CD14-positive monocyte (primary cell): ENCODE results near the gene GNAT1. TPM values are rescaled to one million over a fixed set of nuclear protein-coding genes. Genes with fewer than 3 reads are reported as not detected.
"Not testable (repeated sequence)": the region's sequence is repeated elsewhere in the genome, so short reads cannot be mapped to it uniquely, and the experiment has no call there.

Experiments
- DNase-seq, 3 donors: peaks; one replicate each; pipeline ENCODE4 v3.0.0-alpha.2; 2011 to 2022
- H2AFZ ChIP-seq: 2 replicates; pipeline ENCODE4 v1.6.0; 2012; ENCODE audit warnings: mild to moderate bottlenecking, low read depth, low read length, inconsistent platforms; ENCODE audit not compliant: insufficient read depth, poor library complexity, severe bottlenecking
- H3K27ac ChIP-seq, 2 donors: 1 replicate in 1 of 2; 2 replicates in 1 of 2; pipeline ENCODE4 v1.5.1; 2012 to 2013; ENCODE audit warnings: low read length in 2 of 2, control low read depth in 1 of 2, inconsistent platforms in 1 of 2, low read depth in 1 of 2, mild to moderate bottlenecking in 1 of 2
- H3K27me3 ChIP-seq, 2 donors: one replicate each; pipeline versions ENCODE4 v1.6.0 to v1.6.1; 2011 to 2013; ENCODE audit warnings: low read length in 2 of 2; ENCODE audit not compliant: control insufficient read depth in 2 of 2, insufficient read depth in 2 of 2
- H3K36me3 ChIP-seq, 2 donors: replicated peaks in 1 of 2; 1 replicate in 1 of 2; 2 replicates in 1 of 2; pipeline versions ENCODE4 v1.5.1 to v1.6.1; 2012 to 2013; ENCODE audit warnings: low read length in 2 of 2, control low read depth in 1 of 2, inconsistent platforms in 1 of 2, mild to moderate bottlenecking in 1 of 2; ENCODE audit not compliant: insufficient read depth in 2 of 2, control insufficient read depth in 1 of 2
- H3K4me1 ChIP-seq, 2 donors: 1 replicate in 1 of 2; 2 replicates in 1 of 2; pipeline versions ENCODE4 v1.5.1 to v1.6.1; 2012 to 2013; ENCODE audit warnings: low read length in 2 of 2, control low read depth in 1 of 2, inconsistent platforms in 1 of 2, mild to moderate bottlenecking in 1 of 2, moderate library complexity in 1 of 2; ENCODE audit not compliant: insufficient read depth in 2 of 2, control insufficient read depth in 1 of 2
- H3K4me2 ChIP-seq: replicated peaks from 2 replicates; pipeline ENCODE3; 2012; ENCODE audit warnings: low read length, moderate library complexity, mild to moderate bottlenecking; ENCODE audit not compliant: poor library complexity, severe bottlenecking; ENCODE audit errors: extremely low read depth
- H3K4me3 ChIP-seq, 3 experiments: fragments of 200-600 bp in 1 of 3; sonication (generic) in 1 of 3; replicated peaks in 1 of 3; 1 replicate in 2 of 3; 2 replicates in 1 of 3; pipeline ENCODE4 v1.5.1; 2011 to 2013; ENCODE audit warnings: low read length in 3 of 3, mild to moderate bottlenecking in 3 of 3, control low read depth in 2 of 3, low read depth in 2 of 3, inconsistent platforms in 1 of 3, moderate library complexity in 1 of 3
- H3K79me2 ChIP-seq: 2 replicates; pipeline ENCODE4 v1.6.0; 2012; ENCODE audit warnings: mild to moderate bottlenecking, control low read depth, inconsistent platforms, low read length, moderate library complexity; ENCODE audit not compliant: insufficient read depth
- H3K9ac ChIP-seq: 2 replicates; pipeline ENCODE4 v1.6.0; 2017; ENCODE audit warnings: low read length, mild to moderate bottlenecking; ENCODE audit not compliant: insufficient read depth, poor library complexity, severe bottlenecking
- H3K9me3 ChIP-seq, 2 donors: replicated peaks in 1 of 2; 1 replicate in 1 of 2; 2 replicates in 1 of 2; pipeline versions ENCODE4 v1.5.1 to v1.6.1; 2012 to 2013; ENCODE audit warnings: low read length in 2 of 2, control low read depth in 1 of 2; ENCODE audit not compliant: control insufficient read depth in 1 of 2, insufficient read depth in 1 of 2
- H4K20me1 ChIP-seq: 2 replicates; pipeline ENCODE4 v1.6.0; 2012; ENCODE audit warnings: mild to moderate bottlenecking, low read length, control low read depth, moderate library complexity; ENCODE audit not compliant: insufficient read depth
- H3K27ac Mint-ChIP-seq, 7 donors: one replicate each; pipeline ENCODE4 v1.8.0; 2020; ENCODE audit warnings: mild to moderate bottlenecking in 7 of 7, mixed read lengths in 7 of 7, moderate library complexity in 6 of 7, inconsistent platforms in 2 of 7
- H3K27me3 Mint-ChIP-seq, 3 donors: one replicate each; pipeline ENCODE4 v1.8.0; 2021 to 2022; ENCODE audit warnings: low read depth in 3 of 3, mild to moderate bottlenecking in 3 of 3, mixed read lengths in 3 of 3, moderate library complexity in 3 of 3, inconsistent platforms in 1 of 3
- H3K36me3 Mint-ChIP-seq, 2 donors: one replicate each; pipeline ENCODE4 v1.8.0; 2020; ENCODE audit warnings: mixed read lengths in 2 of 2, inconsistent platforms in 1 of 2, mild to moderate bottlenecking in 1 of 2
- H3K4me1 Mint-ChIP-seq: one replicate; pipeline ENCODE4 v1.8.0; 2020; ENCODE audit warnings: mild to moderate bottlenecking, mixed read lengths
- H3K4me3 Mint-ChIP-seq, 2 donors: one replicate each; pipeline ENCODE4 v1.8.0; 2020; ENCODE audit warnings: mild to moderate bottlenecking in 2 of 2, mixed read lengths in 2 of 2, moderate library complexity in 1 of 2
- H3K9me3 Mint-ChIP-seq, 7 donors: one replicate each; pipeline ENCODE4 v1.8.0; 2020 to 2022; ENCODE audit warnings: mixed read lengths in 7 of 7, mild to moderate bottlenecking in 6 of 7, moderate library complexity in 6 of 7, inconsistent platforms in 2 of 7
- WGBS: methylation state at CpG from one replicate; pipeline ENCODE4 v1.1.5; 2013; ENCODE audit warnings: missing lambda C conversion rate; ENCODE audit not compliant: insufficient coverage; 5-methylcytosine and 5-hydroxymethylcytosine counted together
- intact Hi-C, 2 donors: fragments of 100-400 bp; cut with micrococcal nuclease; formaldehyde crosslinking; loops; one replicate each; pipeline versions ENCODE4 v1.15.0 to v1.15.1; 2023
- polyA plus RNA-seq, 3 donors: library from polyadenylated mRNA; depleted of rRNA in 1 of 3; unstranded in 2 of 3; stranded (reverse) in 1 of 3; fragments of 300-500 nt in 2 of 3; fragments of >200 nt in 1 of 3; fragmentation: Illumina TruSeq in 2 of 3; gene quantifications; 1 replicate in 2 of 3; 2 replicates in 1 of 3; pipeline ENCODE4 v1.2.3, GENCODE V29; 2012 to 2021
- TF ChIP-seq, protein P1 (sequence below): fragments of 200-600 bp; IDR thresholded peaks from one replicate; pipeline ENCODE4 v1.8.0; 2022; ENCODE audit warnings: antibody characterized with exemption, mild to moderate bottlenecking

The GNAT1 gene
- polyA plus RNA-seq, 3 donors = not detected

DNA sequence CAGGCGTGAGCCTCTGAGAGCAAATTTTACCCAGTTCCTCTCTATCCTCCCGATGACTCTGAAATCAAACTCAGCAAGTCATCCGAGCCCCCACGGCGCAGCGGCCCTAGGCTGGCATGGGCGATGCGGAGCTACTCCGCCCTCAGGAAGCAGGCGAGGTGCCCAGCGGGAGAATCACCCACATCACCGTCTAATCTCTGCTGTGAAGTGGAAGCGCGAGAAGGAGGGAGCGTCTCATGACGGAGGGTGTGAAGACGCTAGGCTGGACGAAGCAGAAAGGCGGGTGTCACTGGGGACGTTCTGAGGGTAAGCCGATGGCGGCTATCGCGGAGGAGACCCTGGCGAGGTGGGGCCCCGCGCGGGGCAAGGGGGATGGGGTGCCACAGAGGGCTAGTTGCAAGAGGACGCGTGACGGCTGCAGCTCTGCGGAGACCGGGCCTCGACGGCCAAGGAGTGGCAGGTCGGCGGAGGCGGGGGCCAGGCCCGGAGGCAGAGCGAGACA lies 35.5 kb downstream of the GNAT1 start:
- peak overlapping the region in 1 of 2 donors; percentile 21 for H3K27ac ChIP-seq
- H3K9ac ChIP-seq = peak overlapping the region; percentile 55
- no peaks in the 10 kb centered on the region for H3K36me3 ChIP-seq
- H3K9me3 ChIP-seq = no peaks in the 10 kb centered on the region
- peak overlapping the region; percentile 31 to 95 (median 42) for H3K4me3 ChIP-seq
- H4K20me1 ChIP-seq = no peaks in the 10 kb centered on the region
- Mint-ChIP-seq H3K4me1 (peaks cover 56% of the 10 kb centered on the region), H3K27me3 (peaks cover 19 to 27% (median 23%) of the 10 kb centered on the region in 3 donors), H3K36me3 (no peaks in the 10 kb centered on the region), H3K9me3 (peaks cover 0 to 2% (median 0%) of the 10 kb centered on the region in 7 donors), H3K4me3 (peak overlapping the region; percentile 84 to 97), H3K27ac (peak overlapping the region; percentile 41 to 92 (median 81))
- H2AFZ ChIP-seq = peak overlapping the region; percentile 96
- WGBS = under 1% methylated on average over 31 of the region's 40 CpGs
- peak; percentile 53 to 65 (median 55) for DNase-seq
- peaks cover 45% of the 10 kb centered on the region for H3K79me2 ChIP-seq
- peaks cover 57 to 60% of the 10 kb centered on the region in 2 donors for H3K4me1 ChIP-seq
- intact Hi-C loops = loop anchor here (1.0 to 10.0 kb wide), 7 partner anchors 19 to 1182 kb away; no protein-coding TSS in a partner anchor
- H3K27me3 ChIP-seq = peaks cover 0 to 8% of the 10 kb centered on the region in 2 donors
- peak overlapping the region; percentile 97 for H3K4me2 ChIP-seq
- TF ChIP-seq, protein P1, sequence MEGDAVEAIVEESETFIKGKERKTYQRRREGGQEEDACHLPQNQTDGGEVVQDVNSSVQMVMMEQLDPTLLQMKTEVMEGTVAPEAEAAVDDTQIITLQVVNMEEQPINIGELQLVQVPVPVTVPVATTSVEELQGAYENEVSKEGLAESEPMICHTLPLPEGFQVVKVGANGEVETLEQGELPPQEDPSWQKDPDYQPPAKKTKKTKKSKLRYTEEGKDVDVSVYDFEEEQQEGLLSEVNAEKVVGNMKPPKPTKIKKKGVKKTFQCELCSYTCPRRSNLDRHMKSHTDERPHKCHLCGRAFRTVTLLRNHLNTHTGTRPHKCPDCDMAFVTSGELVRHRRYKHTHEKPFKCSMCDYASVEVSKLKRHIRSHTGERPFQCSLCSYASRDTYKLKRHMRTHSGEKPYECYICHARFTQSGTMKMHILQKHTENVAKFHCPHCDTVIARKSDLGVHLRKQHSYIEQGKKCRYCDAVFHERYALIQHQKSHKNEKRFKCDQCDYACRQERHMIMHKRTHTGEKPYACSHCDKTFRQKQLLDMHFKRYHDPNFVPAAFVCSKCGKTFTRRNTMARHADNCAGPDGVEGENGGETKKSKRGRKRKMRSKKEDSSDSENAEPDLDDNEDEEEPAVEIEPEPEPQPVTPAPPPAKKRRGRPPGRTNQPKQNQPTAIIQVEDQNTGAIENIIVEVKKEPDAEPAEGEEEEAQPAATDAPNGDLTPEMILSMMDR = no peak

DNA sequence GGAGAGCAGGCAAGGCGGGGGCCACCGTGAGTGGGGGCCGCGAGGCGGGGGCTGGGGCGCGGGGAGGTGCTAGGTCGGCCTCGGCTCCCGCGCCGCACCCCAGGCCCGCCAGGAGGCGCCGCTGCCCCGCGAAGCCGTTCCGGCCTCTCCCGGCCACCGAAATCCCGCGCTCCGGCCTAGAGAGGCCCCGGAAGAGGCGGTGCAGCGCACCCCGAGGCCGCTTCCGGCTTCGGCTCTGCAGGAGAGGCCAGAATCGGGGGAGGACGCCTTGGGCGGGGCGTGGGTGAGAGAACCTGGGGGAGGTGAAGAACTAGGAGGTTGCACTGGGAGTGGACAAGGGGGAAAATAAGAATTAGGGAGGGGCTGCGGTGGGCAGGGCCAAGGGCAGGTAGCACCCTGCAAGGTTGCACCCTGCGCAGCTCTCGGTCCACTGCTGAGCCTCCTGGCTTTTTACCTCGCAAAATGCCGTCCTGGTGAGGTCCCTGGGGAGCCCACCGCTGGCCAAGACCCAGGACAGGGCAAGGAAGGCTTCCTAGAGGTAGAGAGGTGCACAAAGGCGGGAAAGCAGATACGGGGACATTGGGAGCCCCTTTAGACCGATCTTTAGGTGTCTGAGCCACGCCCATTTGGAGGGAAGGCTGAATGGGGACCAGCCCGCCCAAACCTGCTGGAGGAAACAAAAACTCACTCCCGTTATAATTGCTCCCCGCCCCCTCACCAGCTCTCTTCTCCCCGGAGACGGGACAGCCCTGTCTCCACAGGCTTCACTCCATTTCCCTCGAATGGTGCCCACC lies 36.2 kb downstream of the GNAT1 start:
- Histone ChIP-seq H3K4me3 (peak overlapping the region; percentile 73 to 95 (median 89)), H3K4me1 (peaks cover 63 to 67% of the 10 kb centered on the region in 2 donors), H3K9me3 (no peaks in the 10 kb centered on the region), H3K4me2 (peak overlapping the region; percentile 97), H3K27ac (peak overlapping the region; percentile 22 to 79), H3K79me2 (peaks cover 51% of the 10 kb centered on the region), H2AFZ (peak overlapping the region; percentile 96), H3K9ac (peak overlapping the region; percentile 55), H3K27me3 (peaks cover 0 to 8% of the 10 kb centered on the region in 2 donors), H3K36me3 (no peaks in the 10 kb centered on the region), H4K20me1 (no peaks in the 10 kb centered on the region)
- peaks cover 0 to 2% (median 0%) of the 10 kb centered on the region in 7 donors for H3K9me3 Mint-ChIP-seq
- H3K4me3 Mint-ChIP-seq = peak overlapping the region; percentile 88 to 97
- H3K36me3 Mint-ChIP-seq = no peaks in the 10 kb centered on the region
- 1% methylated on average over 46 of the region's 51 CpGs for WGBS
- H3K4me1 Mint-ChIP-seq = peaks cover 60% of the 10 kb centered on the region
- peak overlapping the region; percentile 85 to 90 (median 88) for H3K27ac Mint-ChIP-seq
- intact Hi-C loops = loop anchor here (1.0 to 10.0 kb wide), 5 partner anchors 19 to 1183 kb away; no protein-coding TSS in a partner anchor
- peaks cover 19 to 27% (median 23%) of the 10 kb centered on the region in 3 donors for H3K27me3 Mint-ChIP-seq
- TF ChIP-seq, protein P1 = peak; percentile 98
- peak; percentile 83 to 84 (median 84) for DNase-seq

DNA sequence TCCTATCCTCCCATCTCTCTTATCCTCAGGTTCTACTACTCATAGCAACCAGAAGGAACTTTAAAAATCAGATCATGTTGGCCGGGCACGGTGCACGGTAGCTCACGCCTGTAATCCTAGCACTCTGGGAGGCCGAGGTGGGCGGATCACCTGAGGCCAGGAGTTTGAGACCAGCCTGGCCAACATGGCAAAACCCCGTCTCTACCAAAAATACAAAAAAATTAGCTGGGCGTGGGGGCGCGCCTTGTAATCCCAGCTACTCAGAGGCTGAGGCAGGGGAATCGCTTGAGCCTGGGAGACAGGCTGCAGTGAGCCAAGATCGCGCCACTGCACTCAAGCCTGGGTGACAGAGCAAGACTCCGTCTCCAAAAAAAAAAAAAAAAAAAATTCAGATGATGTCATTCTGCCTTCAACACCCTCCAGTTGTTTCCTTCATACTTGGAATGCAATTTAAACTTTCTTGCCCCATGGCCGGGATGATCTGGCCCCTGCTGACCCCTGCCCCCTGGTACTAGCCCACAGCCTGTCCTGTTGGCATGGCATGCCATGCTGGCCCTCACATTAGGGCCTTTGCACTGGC lies 36.9 kb downstream of the GNAT1 start:
- H3K4me2 ChIP-seq = peak overlapping the region; percentile 97
- H3K9me3 ChIP-seq, H3K9ac ChIP-seq, H3K36me3 Mint-ChIP-seq, H4K20me1 ChIP-seq, H3K36me3 ChIP-seq, H3K27me3 ChIP-seq, H3K9me3 Mint-ChIP-seq, DNase-seq: not testable (repeated sequence)
- peaks cover 58% of the 10 kb centered on the region for H3K79me2 ChIP-seq
- H3K4me1 ChIP-seq = peaks cover 70 to 74% of the 10 kb centered on the region in 2 donors
- Mint-ChIP-seq H3K4me1 (peaks cover 67% of the 10 kb centered on the region), H3K27ac (peak overlapping the region; percentile 83 to 90 (median 88)), H3K4me3 (peak overlapping the region; percentile 88 to 93), H3K27me3 (peaks cover 19 to 27% (median 23%) of the 10 kb centered on the region in 3 donors)
- intact Hi-C loops = loop anchor here in 1 of 2 donors (10.0 kb wide), 1 partner anchor 1183 kb away; no protein-coding TSS in a partner anchor
- peak overlapping the region; percentile 73 to 95 (median 89) for H3K4me3 ChIP-seq
- H2AFZ ChIP-seq = peak overlapping the region; percentile 96
- WGBS = 58% methylated on average over 12 of the region's 15 CpGs
- peak overlapping the region; percentile 22 to 88 for H3K27ac ChIP-seq
